Measurements from ENCODE around the gene SMOC1.
A peak's percentile ranks its signal among the peaks of the same experiment; 100 is the strongest.

SMOC1 gene

GRCh38 chr14:69863083-69863482, 16.1 kb upstream of the SMOC1 start:
- DNase-seq (ENCODE audit: low read depth), result no peak

DNA sequence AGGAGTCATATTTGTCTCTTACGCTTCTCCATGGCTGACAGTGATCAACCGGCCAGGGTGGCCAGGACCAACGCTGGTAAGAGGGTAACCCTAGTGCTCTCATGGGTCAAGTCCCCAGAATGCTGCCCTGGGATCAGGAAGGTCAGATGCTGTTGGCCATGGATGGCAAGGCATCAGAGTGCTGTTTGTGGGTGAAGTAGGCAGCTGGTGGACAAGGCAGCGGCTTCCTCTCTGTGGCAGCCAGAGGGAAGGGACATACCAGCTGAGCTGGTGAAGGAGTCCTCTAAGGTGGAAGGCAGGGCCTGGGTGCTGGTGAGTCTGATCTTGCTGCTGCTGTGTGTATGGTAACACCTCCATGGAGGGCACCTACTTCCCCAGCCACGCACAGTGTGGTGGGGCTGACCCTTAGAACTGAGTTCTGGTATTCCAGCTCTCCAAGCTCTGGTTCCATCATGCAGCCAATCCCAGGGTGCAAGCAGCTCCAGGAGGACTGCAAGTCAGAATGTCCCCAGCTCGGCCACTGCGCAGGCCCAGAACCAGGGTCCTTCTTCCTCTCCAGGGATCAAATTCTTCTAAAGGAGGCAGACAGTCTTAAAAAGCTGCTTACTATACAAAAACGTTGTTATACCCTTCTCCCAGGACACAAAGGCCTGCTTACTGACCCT, 13.4 kb upstream of the SMOC1 start:
- no peak for DNase-seq (ENCODE audit: low read depth)

DNA sequence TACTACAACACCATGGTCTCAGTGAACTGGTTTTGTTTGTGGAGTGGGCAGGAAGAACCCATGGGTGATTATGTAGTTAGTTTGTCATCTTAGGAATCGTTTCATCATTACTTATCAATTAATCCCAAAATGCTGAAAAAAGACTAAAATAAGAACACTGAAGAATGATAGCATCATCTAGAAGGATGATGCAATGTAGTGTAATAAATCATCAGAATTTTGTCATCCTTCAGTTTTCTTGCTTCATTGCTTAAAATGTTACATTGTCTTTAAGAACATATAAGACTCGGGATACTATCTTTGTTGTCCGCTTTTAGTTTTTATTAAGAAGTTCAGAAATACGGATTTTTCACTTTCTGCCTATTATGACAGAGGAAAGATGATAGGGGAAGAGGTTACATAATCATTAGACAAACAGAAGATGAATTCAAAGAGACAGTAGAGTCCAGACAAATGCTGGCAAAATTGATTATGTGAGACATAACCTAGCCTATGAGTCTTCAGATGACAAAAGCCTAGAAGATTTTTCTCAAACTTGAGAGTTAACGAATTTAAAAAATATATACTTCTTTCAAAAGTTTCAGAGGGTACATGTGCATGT, 10.8 kb upstream of the SMOC1 start:
- DNase-seq (ENCODE audit: low read depth), result no peak

GRCh38 chr14:69870613-69871012, 8.6 kb upstream of the SMOC1 start:
- no peak for DNase-seq (ENCODE audit: low read depth)

DNA sequence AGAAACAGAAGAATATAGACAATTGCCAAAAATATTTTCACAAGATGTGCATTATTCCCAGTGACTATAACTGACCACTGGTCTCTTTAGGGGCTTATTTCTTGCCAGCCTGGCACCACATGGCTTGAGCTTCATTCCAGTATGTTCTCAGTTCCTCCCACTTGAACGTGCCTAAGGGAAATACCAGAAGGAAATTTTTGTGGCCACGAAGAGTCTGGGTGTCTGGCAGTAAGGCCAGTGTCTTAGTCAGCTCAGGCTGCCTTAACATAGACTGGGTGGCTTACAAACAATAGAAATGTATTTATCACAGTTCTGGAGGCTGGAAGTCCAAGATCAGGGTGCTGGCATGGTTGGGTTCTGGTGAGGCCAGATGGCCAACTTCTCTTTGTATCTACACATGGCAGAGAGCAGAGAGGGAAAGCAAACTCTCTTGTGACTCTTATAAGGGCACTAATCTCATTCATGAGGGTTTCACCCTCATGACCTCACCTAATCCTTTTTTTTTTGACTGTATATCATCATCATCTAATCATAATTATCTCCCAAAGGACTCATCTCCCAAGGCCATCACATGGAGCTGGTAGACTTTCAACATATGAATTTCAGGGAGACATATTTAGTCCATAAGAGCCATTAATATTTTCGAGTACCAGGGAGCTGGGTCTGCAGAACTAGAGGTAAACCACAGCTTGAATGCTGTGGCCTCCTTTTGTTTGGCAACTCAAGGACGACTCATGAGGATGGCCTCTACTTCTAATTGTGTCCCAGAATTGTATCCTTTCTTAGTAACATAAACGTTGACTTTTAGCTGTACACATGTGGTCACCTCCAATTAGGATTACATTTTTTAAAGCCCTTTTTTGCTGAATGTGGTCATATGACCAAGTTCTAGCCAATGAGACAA, 5.1 kb upstream of the SMOC1 start:
- peak; percentile 26 for DNase-seq (ENCODE audit: low read depth)

DNA sequence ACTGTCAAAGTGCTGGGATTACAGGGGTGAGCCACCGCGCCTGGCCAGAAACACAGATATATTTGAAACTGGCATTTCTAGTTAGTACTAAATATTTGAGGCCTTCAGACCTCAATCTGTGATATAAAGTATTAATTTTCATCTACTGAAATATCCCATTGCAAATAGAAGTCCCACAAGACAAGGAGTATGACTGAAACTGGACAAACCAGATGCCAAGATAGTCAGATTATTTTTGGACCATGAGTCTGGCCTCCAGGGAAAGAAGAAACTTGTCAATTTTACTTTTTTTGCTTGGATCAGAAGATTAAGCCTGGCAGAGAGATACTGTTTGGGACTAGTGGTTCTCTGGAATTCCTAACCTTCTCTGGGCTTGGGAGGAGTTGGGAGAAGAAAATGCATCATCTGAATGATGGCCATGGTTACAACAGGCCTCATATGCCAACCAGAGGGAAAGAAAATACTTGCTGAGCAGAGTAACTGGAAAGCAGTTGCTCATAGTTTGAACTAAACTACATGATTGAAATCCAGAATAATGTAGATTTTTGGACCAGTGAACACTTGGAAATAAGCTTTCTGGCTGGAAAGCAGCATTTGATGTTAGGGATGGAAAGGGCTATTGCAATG, 2.9 kb upstream of the SMOC1 start:
- no peak for DNase-seq (ENCODE audit: low read depth)

DNA sequence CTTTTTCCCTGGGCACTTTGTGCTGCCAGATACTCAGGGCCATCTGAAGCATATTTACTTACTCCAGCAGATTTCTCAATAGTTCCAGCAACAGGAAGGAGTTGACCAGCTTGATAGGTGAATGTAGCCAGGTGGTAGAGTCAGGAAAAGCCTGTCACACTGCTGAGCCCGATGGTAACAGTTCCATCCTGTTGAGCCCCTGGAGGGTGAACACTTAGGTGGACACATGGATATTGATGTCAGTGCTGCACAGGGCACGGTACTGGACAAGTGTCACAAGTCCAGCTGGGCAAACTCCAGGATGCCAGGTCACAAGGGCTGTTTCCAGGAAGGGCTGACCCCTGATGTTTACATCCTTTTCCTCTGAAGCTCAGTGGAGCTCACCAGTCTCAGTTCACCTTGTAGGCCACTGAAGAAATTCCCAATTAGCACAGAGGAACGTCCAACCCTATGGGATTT, 2.3 kb upstream of the SMOC1 start:
- no peak for DNase-seq (ENCODE audit: low read depth)

GRCh38 chr14:69877492-69877891, 1.7 kb upstream of the SMOC1 start:
- DNase-seq (ENCODE audit: low read depth), result peak; percentile 30

- no peak for DNase-seq (ENCODE audit: low read depth)
Measured at GRCh38 chr14:69878251-69878650, 965 bp upstream of the SMOC1 start.

- no peak for DNase-seq (ENCODE audit: low read depth)
Measured at GRCh38 chr14:69880044-69880487, 850 bp downstream of the SMOC1 start.

- DNase-seq (ENCODE audit: low read depth), result no peak
Measured at GRCh38 chr14:69880893-69881292, 1.7 kb downstream of the SMOC1 start.

GRCh38 chr14:69882116-69882864, 3.1 kb downstream of the SMOC1 start:
- no peak for DNase-seq (ENCODE audit: low read depth)

- DNase-seq (ENCODE audit: low read depth), result no peak
Measured at GRCh38 chr14:69882915-69883314, 3.7 kb downstream of the SMOC1 start.

GRCh38 chr14:69886453-69887242, 7.4 kb downstream of the SMOC1 start:
- DNase-seq (ENCODE audit: low read depth), result peak; percentile 56

DNA sequence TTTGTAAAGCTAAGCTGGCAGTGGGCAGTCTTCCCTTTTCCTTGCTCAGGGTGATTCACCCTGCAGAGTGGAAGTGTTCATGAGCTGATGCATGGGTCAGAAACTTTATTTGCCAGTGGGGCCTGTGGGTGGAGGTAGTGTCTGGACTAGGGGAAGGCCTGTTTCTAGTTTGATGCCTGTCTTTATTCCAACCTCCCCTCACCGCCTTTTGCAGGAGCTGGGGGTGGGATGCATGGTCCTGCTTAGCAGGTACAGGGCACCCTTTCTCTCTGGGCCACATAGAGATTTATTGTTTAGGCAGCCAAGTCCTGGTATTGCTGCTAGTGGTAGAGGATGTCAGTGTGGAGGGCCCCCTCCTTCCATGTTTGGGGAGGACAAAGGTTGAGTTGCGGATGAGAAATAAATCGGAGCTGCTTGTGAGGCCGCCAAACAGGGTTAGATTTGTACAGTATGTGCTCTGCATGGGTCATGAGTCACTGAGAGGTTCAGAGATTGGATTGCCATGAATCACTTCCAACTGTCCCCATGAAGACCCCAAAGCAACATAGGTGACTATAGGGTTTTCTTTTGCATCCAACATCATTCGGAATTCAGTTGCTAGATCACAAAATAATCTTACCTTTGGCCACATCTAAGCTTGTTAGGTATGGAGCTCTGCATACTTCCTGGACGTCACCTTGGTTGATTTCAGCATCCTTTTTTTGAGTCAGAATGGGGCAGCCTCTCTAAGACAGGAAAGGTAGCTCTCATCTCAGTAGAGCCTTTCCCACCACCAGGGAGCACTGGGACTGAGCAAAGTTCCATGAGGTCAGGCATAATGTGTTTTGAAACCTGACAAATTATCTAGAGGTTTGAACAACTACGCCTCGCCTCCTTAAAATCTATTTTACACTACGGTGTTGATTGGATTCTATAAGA, 8.8 kb downstream of the SMOC1 start:
- peak; percentile 42 for DNase-seq (ENCODE audit: low read depth)

DNA sequence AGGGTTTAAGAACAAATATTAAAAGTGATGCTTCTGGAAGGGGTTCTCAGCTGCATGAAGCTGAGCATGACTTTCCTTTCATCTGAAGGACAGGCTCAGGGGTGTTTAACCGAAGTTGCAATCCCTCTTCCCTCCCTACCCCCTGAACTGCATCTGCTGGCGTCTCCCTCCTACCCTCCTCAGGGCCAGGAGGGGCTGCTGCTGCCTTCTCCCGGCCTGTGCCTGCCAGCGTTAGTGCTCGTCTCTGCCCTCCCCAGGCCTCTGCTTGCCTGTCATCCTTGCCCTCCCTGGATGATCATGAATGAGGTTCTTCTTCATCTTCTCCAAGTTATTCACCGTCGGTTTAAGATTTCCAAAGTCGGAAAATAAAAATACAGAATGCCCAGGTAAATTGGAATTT, 12.2 kb downstream of the SMOC1 start:
- no peak for DNase-seq (ENCODE audit: low read depth)

DNA sequence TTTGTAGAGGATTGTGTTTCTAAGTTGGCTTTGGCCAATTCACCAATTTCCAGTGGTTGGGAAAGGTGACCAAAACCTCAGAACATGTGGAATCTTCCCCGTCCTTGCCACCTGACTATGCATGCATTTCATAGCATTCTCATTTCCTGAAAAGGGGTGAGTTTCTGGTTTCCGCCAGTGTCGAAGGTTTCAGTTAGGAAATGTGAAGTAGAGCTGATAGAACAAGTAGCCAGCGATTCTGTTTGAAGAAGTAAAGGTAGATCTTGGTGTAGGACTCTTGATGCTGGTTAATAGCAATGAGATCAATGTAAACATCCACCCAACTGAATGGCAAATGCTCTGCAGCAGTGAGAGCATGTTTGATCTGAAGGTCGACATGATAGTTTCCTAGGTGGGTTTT, 15.9 kb downstream of the SMOC1 start:
- DNase-seq (ENCODE audit: low read depth), result no peak

GRCh38 chr14:69896080-69896479, 16.9 kb downstream of the SMOC1 start:
- no peak for DNase-seq (ENCODE audit: low read depth)

DNA sequence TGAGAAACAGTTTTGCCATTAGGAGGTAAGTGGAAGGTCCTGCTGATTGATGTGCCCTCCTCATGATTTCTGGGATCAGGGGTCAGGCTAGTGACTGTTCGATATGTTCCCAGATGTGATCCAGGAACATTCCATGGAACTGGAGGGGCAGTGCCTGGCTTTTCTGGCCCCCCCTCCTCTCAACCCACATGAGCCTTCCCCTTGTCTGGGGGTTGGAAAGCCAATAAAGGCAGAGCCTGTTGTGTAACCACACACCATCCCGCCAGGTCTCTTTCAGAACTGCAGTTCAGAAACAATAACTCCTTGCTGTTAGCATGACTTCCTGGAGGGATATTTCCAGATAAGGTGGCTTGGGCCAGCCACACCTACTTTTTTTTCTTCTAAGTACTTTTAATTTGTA, 17.8 kb downstream of the SMOC1 start:
- DNase-seq (ENCODE audit: low read depth), result no peak

DNA sequence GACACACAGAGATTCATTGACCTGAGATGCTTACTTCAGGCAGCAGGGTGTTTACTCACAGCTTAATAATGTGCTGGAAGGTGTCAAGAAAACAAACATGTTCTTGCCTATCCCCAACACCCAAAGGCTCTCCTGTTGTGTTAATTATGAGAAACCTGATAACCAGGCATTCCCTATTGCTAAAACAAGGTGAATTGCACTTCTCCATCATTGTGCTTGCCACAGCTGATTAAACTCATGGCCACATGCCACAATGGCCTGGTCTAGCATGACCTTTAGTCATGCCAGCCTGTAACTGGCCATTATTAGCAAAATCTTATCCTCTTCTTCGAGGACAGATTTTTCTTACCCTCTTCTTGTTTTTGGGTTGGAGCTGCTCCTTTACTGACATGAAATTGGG, 21.4 kb downstream of the SMOC1 start:
- DNase-seq (ENCODE audit: low read depth), result no peak

Measured in ELR (cell line).